GM19351 (cell line): ENCODE data around the gene TRHDE.

Experiments
- ATAC-seq: cut with Tn5 transposase; IDR thresholded peaks from one replicate; pipeline ENCODE4 v1.9.1; 2021; ENCODE audit warnings: mild to moderate bottlenecking, moderate library complexity; ENCODE audit not compliant: unreplicated experiment

TRHDE gene

GRCh38 chr12:72313806-72314205 lies 41.6 kb downstream of the TRHDE start:
- ATAC-seq = no peak

GRCh38 chr12:72315858-72316257 lies 43.7 kb downstream of the TRHDE start:
- ATAC-seq = no peak

- no peak for ATAC-seq
Measured at GRCh38 chr12:72318341-72318740, 46.2 kb downstream of the TRHDE start.

- no peak for ATAC-seq
Measured at GRCh38 chr12:72323881-72324280, 51.7 kb downstream of the TRHDE start.

- no peak for ATAC-seq
Measured at GRCh38 chr12:72330301-72330700, 58.1 kb downstream of the TRHDE start.

GRCh38 chr12:72330784-72331183 lies 58.6 kb downstream of the TRHDE start:
- ATAC-seq = no peak

- ATAC-seq = no peak
Measured at GRCh38 chr12:72337382-72337781, 65.2 kb downstream of the TRHDE start.

GRCh38 chr12:72337946-72338345 lies 65.8 kb downstream of the TRHDE start:
- no peak for ATAC-seq

GRCh38 chr12:72338437-72338836 lies 66.3 kb downstream of the TRHDE start:
- ATAC-seq = no peak

- peak; percentile 98 for ATAC-seq
Measured at GRCh38 chr12:72346363-72346944, 74.3 kb downstream of the TRHDE start.

GRCh38 chr12:72349491-72349890 lies 77.3 kb downstream of the TRHDE start:
- no peak for ATAC-seq

- ATAC-seq = no peak
Measured at GRCh38 chr12:72359416-72359815, 87.2 kb downstream of the TRHDE start.

- ATAC-seq = no peak
Measured at GRCh38 chr12:72365151-72365550, 93.0 kb downstream of the TRHDE start.

GRCh38 chr12:72366255-72366654 lies 94.1 kb downstream of the TRHDE start:
- no peak for ATAC-seq

- no peak for ATAC-seq
Measured at GRCh38 chr12:72368298-72368697, 96.1 kb downstream of the TRHDE start.

- no peak for ATAC-seq
Measured at GRCh38 chr12:72368719-72369422, 96.7 kb downstream of the TRHDE start.

- no peak for ATAC-seq
Measured at GRCh38 chr12:72369423-72369959, 97.3 kb downstream of the TRHDE start.

GRCh38 chr12:72380441-72380840 lies 108.3 kb downstream of the TRHDE start:
- no peak for ATAC-seq

GRCh38 chr12:72388322-72388721 lies 116.2 kb downstream of the TRHDE start:
- ATAC-seq = no peak

- no peak for ATAC-seq
Measured at GRCh38 chr12:72390146-72390545, 118.0 kb downstream of the TRHDE start.

GRCh38 chr12:72406111-72406510 lies 133.9 kb downstream of the TRHDE start:
- ATAC-seq = no peak

- no peak for ATAC-seq
Measured at GRCh38 chr12:72432037-72432604, 160.0 kb downstream of the TRHDE start.
